ENCODE results near the gene SMAP2. TPM values are rescaled to one million over a fixed set of nuclear protein-coding genes. Genes with fewer than 3 reads are reported as not detected.

SMAP2 gene
- total RNA-seq, 3 donors from 2014 or later: 27.2 to 64.2 (median 33.1) TPM

DNA sequence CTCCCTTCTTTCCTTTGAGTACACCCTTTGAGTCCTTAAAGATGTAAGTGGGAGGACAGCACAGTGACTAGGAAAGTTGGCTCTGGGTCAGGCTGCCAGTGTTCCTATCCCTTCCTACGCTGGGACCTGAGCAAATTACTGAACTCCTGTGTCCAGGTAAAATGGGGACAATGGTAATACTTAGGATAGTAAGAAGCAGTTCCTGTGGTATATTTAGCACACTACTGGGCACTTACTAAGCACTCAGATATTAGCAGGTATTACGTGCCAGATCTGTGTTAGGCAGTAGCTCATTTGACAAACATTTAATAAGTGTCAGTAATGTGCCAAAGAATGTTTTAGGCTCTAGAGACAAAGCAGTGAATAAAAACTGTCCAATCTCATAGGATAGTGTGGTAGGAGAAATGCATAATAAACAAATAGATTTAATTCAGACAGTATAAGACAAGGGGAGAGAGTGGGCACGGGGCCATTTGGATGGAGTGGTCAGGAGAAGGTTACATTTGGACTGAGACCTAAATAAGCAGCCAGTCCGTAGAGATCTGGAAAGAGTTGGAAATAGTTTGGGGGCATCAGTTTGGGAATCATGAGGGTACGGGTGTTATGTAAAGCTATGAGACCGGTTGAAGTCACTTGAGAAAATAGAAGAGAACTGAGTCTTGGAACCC lies 50.6 kb downstream of the SMAP2 start:
- Histone ChIP-seq H3K4me1 (no peaks in the 10 kb centered on the region), H3K9me3 (no peaks in the 10 kb centered on the region), H3K36me3 (no peaks in the 10 kb centered on the region), H3K27ac (no peak overlapping the region), H3K4me3 (no peak overlapping the region), H3K27me3 (no peaks in the 10 kb centered on the region)
- TF ChIP-seq CTCF (IDR thresholded peaks at IDR 0.05) (no peak), POLR2A (IDR thresholded peaks at IDR 0.05) (no peak), POLR2AphosphoS5 (IDR thresholded peaks at IDR 0.05) (no peak)
- intact Hi-C loops (cut with DNase I; ENCODE audit: low total_unique reads): no loop called here
- DNase-seq (ENCODE audit: low spot score in 2 of 2): no peak

DNA sequence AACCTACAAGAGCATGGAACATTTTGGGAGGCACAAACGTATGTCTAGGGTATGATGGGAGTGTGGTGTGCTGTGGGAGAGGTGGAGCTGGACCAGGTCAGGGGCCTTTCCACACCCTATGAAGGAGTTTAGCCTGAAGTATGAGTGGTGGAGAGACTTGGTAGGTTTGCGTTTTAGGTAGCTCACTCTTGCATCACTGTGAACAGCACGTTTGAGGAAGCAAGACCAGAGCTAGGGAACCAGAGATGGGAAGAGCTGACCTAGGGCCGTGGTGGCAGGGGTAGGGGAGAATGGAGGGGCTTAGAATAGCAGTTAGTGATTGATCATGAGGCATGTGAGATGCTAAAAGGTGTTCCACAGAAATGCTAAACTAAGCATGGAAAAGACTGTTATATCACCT lies 51.7 kb downstream of the SMAP2 start:
- intact Hi-C loops (cut with DNase I; ENCODE audit: low total_unique reads): no loop called here
- Histone ChIP-seq H3K27ac (no peak overlapping the region), H3K4me3 (no peak overlapping the region), H3K4me1 (no peaks in the 10 kb centered on the region), H3K36me3 (no peaks in the 10 kb centered on the region), H3K27me3 (no peaks in the 10 kb centered on the region), H3K9me3 (no peaks in the 10 kb centered on the region)
- no peak for TF ChIP-seq CTCF (IDR thresholded peaks at IDR 0.05)
- TF ChIP-seq POLR2A (IDR thresholded peaks at IDR 0.05): no peak
- no peak for TF ChIP-seq POLR2AphosphoS5 (IDR thresholded peaks at IDR 0.05)
- DNase-seq (ENCODE audit: low spot score in 2 of 2): no peak

GRCh38 chr1:40431385-40431784 lies 57.9 kb downstream of the SMAP2 start:
- TF ChIP-seq POLR2A (IDR thresholded peaks at IDR 0.05): no peak
- intact Hi-C loops (cut with DNase I; ENCODE audit: low total_unique reads): no loop called here
- H3K27ac ChIP-seq: no peak overlapping the region
- no peak for DNase-seq (ENCODE audit: low spot score in 2 of 2)
- H3K9me3 ChIP-seq: no peaks in the 10 kb centered on the region
- no peaks in the 10 kb centered on the region for H3K27me3 ChIP-seq
- H3K4me1 ChIP-seq: no peaks in the 10 kb centered on the region
- H3K36me3 ChIP-seq: no peaks in the 10 kb centered on the region
- no peak overlapping the region for H3K4me3 ChIP-seq

DNA sequence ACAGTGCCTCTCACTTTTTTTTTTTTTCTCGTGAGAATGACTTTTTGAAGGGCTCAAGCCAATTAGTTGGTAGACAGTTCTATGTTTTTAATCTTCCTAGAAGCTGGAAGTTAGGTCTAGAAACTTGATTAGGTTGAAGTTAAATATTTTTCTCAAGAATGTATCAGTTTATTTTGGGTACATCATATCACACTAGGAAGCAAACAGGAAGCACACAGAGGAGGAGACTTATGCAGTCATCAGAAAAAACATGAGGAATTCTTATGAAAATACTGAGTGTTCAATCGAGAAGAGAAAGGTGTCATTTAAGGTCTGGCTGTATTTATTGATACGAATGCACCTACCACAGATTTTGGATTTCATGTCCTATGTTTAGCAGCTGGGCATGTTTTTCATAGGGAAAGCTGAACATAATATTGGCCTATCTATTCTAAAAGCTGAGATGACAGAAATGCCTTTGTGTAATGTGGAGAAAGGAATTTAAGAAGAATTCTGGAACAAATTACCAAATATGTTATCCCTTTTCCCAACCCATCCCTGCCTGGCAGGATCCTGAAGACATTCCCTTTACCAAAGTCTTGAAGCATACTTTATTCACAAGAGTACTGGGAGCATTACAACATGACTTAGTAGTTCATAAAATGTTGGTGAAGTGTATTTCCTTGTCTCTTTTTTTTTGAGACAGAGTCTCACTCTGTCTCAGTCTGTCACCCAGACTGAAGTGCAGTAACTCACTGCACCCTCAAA lies 59.3 kb downstream of the SMAP2 start:
- Histone ChIP-seq H3K27ac (no peak overlapping the region), H3K4me1 (no peaks in the 10 kb centered on the region), H3K4me3 (no peak overlapping the region), H3K9me3 (no peaks in the 10 kb centered on the region), H3K36me3 (no peaks in the 10 kb centered on the region), H3K27me3 (no peaks in the 10 kb centered on the region)
- no peak for TF ChIP-seq CTCF (IDR thresholded peaks at IDR 0.05)
- TF ChIP-seq POLR2A (IDR thresholded peaks at IDR 0.05): no peak
- no peak for TF ChIP-seq POLR2AphosphoS5 (IDR thresholded peaks at IDR 0.05)
- intact Hi-C loops (cut with DNase I; ENCODE audit: low total_unique reads): no loop called here
- no peak for DNase-seq (ENCODE audit: low spot score in 2 of 2)

GRCh38 chr1:40435471-40435870 lies 61.9 kb downstream of the SMAP2 start:
- Histone ChIP-seq H3K27me3 (no peaks in the 10 kb centered on the region), H3K9me3 (no peaks in the 10 kb centered on the region), H3K27ac (no peak overlapping the region), H3K4me3 (no peak overlapping the region), H3K36me3 (no peaks in the 10 kb centered on the region), H3K4me1 (no peaks in the 10 kb centered on the region)
- intact Hi-C loops (cut with DNase I; ENCODE audit: low total_unique reads): no loop called here
- TF ChIP-seq POLR2AphosphoS5 (IDR thresholded peaks at IDR 0.05): no peak
- no peak for TF ChIP-seq POLR2A (IDR thresholded peaks at IDR 0.05)
- no peak for TF ChIP-seq CTCF (IDR thresholded peaks at IDR 0.05)
- no peak for DNase-seq (ENCODE audit: low spot score in 2 of 2)
